ENCODE measurements around the gene SNX15.

Gene SNX15

DNA sequence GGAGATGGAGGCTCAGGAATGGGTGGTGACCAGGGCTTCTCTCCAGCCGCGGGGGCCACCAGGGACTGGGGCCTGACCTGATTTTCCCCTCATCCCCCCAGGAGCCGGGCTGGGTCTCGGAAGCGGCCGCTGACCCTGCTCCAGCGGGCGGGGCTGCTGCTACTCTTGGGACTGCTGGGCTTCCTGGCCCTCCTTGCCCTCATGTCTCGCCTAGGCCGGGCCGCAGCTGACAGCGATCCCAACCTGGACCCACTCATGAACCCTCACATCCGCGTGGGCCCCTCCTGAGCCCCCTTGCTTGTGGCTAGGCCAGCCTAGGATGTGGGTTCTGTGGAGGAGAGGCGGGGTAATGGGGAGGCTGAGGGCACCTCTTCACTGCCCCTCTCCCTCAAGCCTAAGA lies 60.6 kb downstream of the SNX15 start:
- Histone ChIP-seq H3K27me3 (ENCODE audit: control insufficient read depth in 5 of 5, insufficient read depth in 4 of 5, low read length in 5 of 5) (no peaks in the 10 kb centered on the region), H3K27ac (ENCODE audit: low read depth, low read length) (no peak overlapping the region), H3K4me3 (ENCODE audit: low read depth in 1 of 5, low read length in 5 of 5) (no peak overlapping the region), H3K36me3 (ENCODE audit: control insufficient read depth in 5 of 5, insufficient read depth in 5 of 5, low read length in 5 of 5) (peaks cover 4 to 49% (median 46%) of the 10 kb centered on the region in 5 donors), H3K9me3 (ENCODE audit: control insufficient read depth in 5 of 5, low read length in 5 of 5) (no peaks in the 10 kb centered on the region), H3K4me1 (ENCODE audit: control insufficient read depth in 5 of 5, insufficient read depth in 5 of 5, low read length in 5 of 5) (peaks cover 6 to 22% (median 18%) of the 10 kb centered on the region in 5 donors), H3K9ac (ENCODE audit: low read length in 5 of 5) (no peak overlapping the region)

DNA sequence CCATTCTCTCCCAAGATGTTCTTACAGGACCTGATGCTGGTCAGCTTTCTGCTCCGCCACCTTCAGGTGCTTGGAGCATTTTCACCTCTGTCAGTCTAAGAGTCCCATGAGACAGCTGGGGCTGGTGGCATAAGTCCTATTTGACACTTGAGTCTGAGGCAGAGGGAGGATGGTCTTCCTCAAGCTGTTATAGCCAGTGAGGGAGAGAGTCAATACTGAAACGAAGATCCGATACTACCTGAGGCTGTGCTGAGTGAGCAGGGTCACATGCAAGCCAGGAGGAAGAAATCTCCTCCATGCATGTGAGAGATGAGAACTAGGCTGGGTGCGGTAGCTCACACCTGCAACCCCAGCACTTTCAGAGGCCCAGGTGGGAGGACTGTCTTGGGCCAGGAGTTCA lies 62.4 kb downstream of the SNX15 start:
- Histone ChIP-seq H3K36me3 (ENCODE audit: control insufficient read depth in 5 of 5, insufficient read depth in 5 of 5, low read length in 5 of 5) (peaks cover 4 to 49% (median 46%) of the 10 kb centered on the region in 5 donors), H3K9me3 (ENCODE audit: control insufficient read depth in 5 of 5, low read length in 5 of 5) (no peaks in the 10 kb centered on the region), H3K4me3 (ENCODE audit: low read depth in 1 of 5, low read length in 5 of 5) (no peak overlapping the region), H3K9ac (ENCODE audit: low read length in 5 of 5) (no peak overlapping the region), H3K27ac (ENCODE audit: low read depth, low read length) (no peak overlapping the region), H3K4me1 (ENCODE audit: control insufficient read depth in 5 of 5, insufficient read depth in 5 of 5, low read length in 5 of 5) (peaks cover 4 to 11% (median 9%) of the 10 kb centered on the region in 5 donors), H3K27me3 (ENCODE audit: control insufficient read depth in 5 of 5, insufficient read depth in 4 of 5, low read length in 5 of 5) (no peaks in the 10 kb centered on the region)

Measured in subcutaneous abdominal adipose tissue (tissue), 5 donors.